Measurements from ENCODE around the gene C2CD4D.
A peak's percentile ranks its signal among the peaks of the same experiment; 100 is the strongest.

The C2CD4D gene

DNA sequence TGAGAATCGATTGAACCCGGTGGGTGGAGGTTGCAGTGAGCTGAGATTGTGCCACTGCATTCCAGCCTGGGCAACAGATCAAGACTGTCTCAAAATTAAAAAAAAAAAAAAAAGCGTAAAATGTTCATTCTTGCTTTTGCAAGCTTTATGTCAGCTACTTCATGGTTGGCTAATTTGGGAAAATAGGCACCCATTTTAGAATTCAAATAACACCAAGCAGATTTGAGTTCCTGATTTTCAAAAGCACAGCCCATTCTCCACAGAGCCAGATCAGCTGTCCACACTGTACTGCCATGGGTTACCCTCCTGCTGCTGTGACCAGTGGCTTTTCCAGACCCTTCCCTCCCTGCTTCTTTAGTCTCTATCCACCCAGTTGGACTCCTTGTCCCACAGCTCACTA, 9.5 kb upstream of the C2CD4D start:
- Histone ChIP-seq H3K27me3 (ENCODE audit: control insufficient read depth in 5 of 5, insufficient read depth in 4 of 5, low read length in 5 of 5) (peaks cover 0 to 6% (median 0%) of the 10 kb centered on the region in 5 donors), H3K9ac (ENCODE audit: low read length in 5 of 5) (no peak overlapping the region), H3K36me3 (ENCODE audit: control insufficient read depth in 5 of 5, insufficient read depth in 5 of 5, low read length in 5 of 5) (no peaks in the 10 kb centered on the region), H3K27ac (ENCODE audit: low read depth, low read length) (no peak overlapping the region), H3K4me3 (ENCODE audit: low read depth in 1 of 5, low read length in 5 of 5) (no peak overlapping the region), H3K4me1 (ENCODE audit: control insufficient read depth in 5 of 5, insufficient read depth in 5 of 5, low read length in 5 of 5) (peaks cover 0 to 22% (median 7%) of the 10 kb centered on the region in 5 donors), H3K9me3 (ENCODE audit: control insufficient read depth in 5 of 5, low read length in 5 of 5) (no peaks in the 10 kb centered on the region)

DNA sequence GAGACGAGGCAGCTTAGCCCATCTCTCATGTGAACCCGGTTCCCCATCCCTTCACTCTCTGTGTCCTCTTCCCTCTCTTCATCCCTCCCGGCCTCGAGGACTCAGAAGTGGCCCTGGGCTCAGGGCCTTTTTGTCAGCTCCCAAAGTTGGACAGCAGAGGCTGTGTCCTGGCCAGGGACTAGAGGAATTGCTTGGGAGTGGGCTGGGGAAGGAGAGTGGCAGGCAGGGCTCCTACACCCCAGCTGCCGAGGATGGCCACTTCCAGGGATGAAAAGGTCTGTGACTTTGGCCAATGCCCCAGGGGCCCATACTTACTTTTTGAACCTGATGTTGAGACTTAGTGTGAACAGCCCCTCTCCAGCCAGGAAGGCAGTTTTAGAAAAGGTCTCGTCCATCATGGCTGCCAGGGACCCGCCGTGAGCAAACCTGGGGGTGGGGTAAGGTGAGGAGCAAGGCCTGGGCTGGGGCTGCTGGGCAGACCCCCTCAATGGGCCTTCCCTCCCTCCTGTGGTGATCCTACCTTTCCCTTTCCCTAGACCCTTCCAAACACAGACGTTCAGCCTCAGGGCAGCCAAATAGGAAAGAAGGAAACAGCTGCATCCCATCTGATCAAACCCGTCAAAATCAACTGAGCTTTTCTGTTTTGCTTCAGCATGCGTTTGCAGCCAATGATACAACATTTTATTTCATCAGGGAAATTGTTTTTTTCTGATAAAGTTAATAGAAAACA, 8.4 kb upstream of the C2CD4D start:
- H3K27me3 ChIP-seq (ENCODE audit: control insufficient read depth in 5 of 5, insufficient read depth in 4 of 5, low read length in 5 of 5), result peaks cover 0 to 6% (median 0%) of the 10 kb centered on the region in 5 donors
- H3K36me3 ChIP-seq (ENCODE audit: control insufficient read depth in 5 of 5, insufficient read depth in 5 of 5, low read length in 5 of 5), result no peaks in the 10 kb centered on the region
- H3K4me1 ChIP-seq (ENCODE audit: control insufficient read depth in 5 of 5, insufficient read depth in 5 of 5, low read length in 5 of 5), result peaks cover 0 to 22% (median 7%) of the 10 kb centered on the region in 5 donors
- H3K4me3 ChIP-seq (ENCODE audit: low read depth in 1 of 5, low read length in 5 of 5), result no peak overlapping the region
- no peak overlapping the region for H3K9ac ChIP-seq (ENCODE audit: low read length in 5 of 5)
- no peaks in the 10 kb centered on the region for H3K9me3 ChIP-seq (ENCODE audit: control insufficient read depth in 5 of 5, low read length in 5 of 5)
- no peak overlapping the region for H3K27ac ChIP-seq (ENCODE audit: low read depth, low read length)

DNA sequence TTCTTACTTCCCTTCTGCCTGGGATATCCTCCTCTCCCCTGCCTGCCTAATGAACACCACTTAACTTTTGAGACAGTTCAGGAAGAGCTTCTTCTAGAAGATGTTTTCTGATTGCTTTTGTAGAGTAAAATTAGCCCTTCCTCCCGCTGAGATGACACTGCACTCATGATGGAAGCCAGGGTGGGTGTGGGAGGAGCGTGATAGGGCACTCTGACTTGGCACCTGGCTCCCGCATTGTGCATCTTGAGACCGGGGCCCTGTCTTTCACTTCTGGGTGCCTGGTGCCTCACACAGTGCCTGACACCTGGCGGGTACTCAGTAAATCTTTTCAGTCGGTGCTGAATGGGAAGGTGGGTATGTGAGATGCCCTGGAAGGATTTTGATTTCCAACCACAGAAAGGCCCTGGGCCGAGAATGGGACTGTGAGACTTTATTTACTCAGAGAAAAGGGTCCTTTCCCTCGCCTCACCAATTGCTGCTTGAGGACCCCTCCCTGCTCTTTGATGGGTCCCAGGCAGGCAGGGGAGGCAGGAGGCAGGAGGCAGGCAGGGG, 7.1 kb upstream of the C2CD4D start:
- H3K4me1 ChIP-seq (ENCODE audit: control insufficient read depth in 5 of 5, insufficient read depth in 5 of 5, low read length in 5 of 5), result peaks cover 0 to 19% (median 7%) of the 10 kb centered on the region in 5 donors
- H3K27ac ChIP-seq (ENCODE audit: low read depth, low read length), result no peak overlapping the region
- H3K9ac ChIP-seq (ENCODE audit: low read length in 5 of 5), result no peak overlapping the region
- H3K36me3 ChIP-seq (ENCODE audit: control insufficient read depth in 5 of 5, insufficient read depth in 5 of 5, low read length in 5 of 5), result no peaks in the 10 kb centered on the region
- H3K27me3 ChIP-seq (ENCODE audit: control insufficient read depth in 5 of 5, insufficient read depth in 4 of 5, low read length in 5 of 5), result peaks cover 0 to 3% (median 0%) of the 10 kb centered on the region in 5 donors
- H3K4me3 ChIP-seq (ENCODE audit: low read depth in 1 of 5, low read length in 5 of 5), result no peak overlapping the region
- H3K9me3 ChIP-seq (ENCODE audit: control insufficient read depth in 5 of 5, low read length in 5 of 5), result no peaks in the 10 kb centered on the region

DNA sequence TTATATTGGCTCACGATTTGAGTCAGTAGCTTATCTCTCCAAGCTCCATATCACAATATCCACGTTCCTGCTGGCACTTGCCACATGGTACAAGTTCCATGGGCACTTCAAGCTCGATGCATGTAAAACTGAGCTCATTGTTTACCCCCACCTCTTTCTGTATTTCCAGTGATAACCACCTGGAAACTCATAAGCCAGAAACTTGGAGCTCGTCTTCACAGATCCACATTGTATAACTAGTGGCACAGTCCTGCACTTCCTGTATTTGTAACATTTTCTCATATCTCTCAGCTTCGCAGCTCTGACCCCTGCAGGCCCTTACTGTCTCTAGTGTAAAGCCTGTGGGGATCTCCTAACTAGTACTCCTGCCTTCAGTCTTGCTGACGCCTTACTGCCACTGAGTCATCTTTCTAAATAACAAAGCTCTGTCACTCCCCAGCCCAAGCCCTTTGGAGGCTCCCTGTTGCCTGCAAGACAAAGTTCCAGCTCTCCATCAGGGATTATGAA, 6.5 kb upstream of the C2CD4D start:
- peaks cover 0 to 3% (median 0%) of the 10 kb centered on the region in 5 donors for H3K27me3 ChIP-seq (ENCODE audit: control insufficient read depth in 5 of 5, insufficient read depth in 4 of 5, low read length in 5 of 5)

DNA sequence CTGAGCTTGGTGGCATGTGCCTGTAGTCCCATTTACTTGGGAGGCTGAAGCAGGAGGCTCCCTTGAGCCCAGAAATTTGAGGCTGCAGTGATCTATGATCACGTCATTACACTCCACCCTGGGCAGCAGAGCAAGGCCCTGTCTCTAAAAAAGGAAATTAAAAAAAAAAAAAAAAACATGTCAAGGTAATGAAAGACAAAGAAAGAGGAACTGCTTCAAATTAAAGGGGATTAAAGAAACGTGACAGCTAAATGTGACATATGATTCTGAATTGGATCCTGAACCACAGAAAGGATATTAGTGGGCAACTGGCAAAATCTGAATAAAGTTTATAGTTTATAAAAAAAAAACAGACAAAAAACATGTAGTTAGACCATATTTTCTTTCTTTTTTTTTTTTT, 3.8 kb upstream of the C2CD4D start:
- Histone ChIP-seq H3K27me3 (ENCODE audit: control insufficient read depth in 5 of 5, insufficient read depth in 4 of 5, low read length in 5 of 5) (peaks cover 3 to 19% (median 9%) of the 10 kb centered on the region in 5 donors), H3K9ac (ENCODE audit: low read length in 5 of 5) (no peak overlapping the region), H3K36me3 (ENCODE audit: control insufficient read depth in 5 of 5, insufficient read depth in 5 of 5, low read length in 5 of 5) (no peaks in the 10 kb centered on the region), H3K4me1 (ENCODE audit: control insufficient read depth in 5 of 5, insufficient read depth in 5 of 5, low read length in 5 of 5) (peaks cover 0 to 20% (median 16%) of the 10 kb centered on the region in 5 donors), H3K4me3 (ENCODE audit: low read depth in 1 of 5, low read length in 5 of 5) (no peak overlapping the region), H3K9me3 (ENCODE audit: control insufficient read depth in 5 of 5, low read length in 5 of 5) (no peaks in the 10 kb centered on the region), H3K27ac (ENCODE audit: low read depth, low read length) (no peak overlapping the region)

More for the DNA sequence above, 6.5 kb upstream of the C2CD4D start:
- Histone ChIP-seq H3K9me3 (ENCODE audit: control insufficient read depth in 5 of 5, low read length in 5 of 5) (no peaks in the 10 kb centered on the region), H3K4me3 (ENCODE audit: low read depth in 1 of 5, low read length in 5 of 5) (no peak overlapping the region), H3K4me1 (ENCODE audit: control insufficient read depth in 5 of 5, insufficient read depth in 5 of 5, low read length in 5 of 5) (peaks cover 0 to 19% (median 7%) of the 10 kb centered on the region in 5 donors), H3K9ac (ENCODE audit: low read length in 5 of 5) (no peak overlapping the region), H3K36me3 (ENCODE audit: control insufficient read depth in 5 of 5, insufficient read depth in 5 of 5, low read length in 5 of 5) (no peaks in the 10 kb centered on the region), H3K27ac (ENCODE audit: low read depth, low read length) (no peak overlapping the region)

DNA sequence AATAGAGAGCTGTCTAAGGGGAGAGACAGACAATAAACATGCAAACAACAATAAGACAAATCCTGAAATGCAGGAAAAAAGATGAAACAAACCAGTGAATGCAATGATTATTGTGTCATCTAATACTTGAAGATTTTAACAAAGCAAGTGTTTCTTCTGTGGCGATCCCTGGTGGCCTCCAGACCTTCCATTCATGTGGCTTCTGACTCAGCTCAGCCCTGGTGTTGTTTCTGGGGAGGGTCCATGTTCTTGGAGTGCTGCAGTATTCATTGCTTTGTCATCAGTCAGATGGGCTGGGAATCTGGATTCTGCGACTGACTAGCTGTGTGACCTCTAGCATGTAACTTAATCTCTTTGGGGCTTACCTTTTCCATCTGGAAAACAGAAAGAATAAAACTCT, 1.5 kb upstream of the C2CD4D start:
- Histone ChIP-seq H3K4me1 (ENCODE audit: control insufficient read depth in 5 of 5, insufficient read depth in 5 of 5, low read length in 5 of 5) (peaks cover 0 to 27% (median 16%) of the 10 kb centered on the region in 5 donors), H3K9me3 (ENCODE audit: control insufficient read depth in 5 of 5, low read length in 5 of 5) (no peaks in the 10 kb centered on the region), H3K4me3 (ENCODE audit: low read depth in 1 of 5, low read length in 5 of 5) (no peak overlapping the region), H3K27me3 (ENCODE audit: control insufficient read depth in 5 of 5, insufficient read depth in 4 of 5, low read length in 5 of 5) (peaks cover 3 to 24% (median 22%) of the 10 kb centered on the region in 5 donors), H3K9ac (ENCODE audit: low read length in 5 of 5) (no peak overlapping the region), H3K36me3 (ENCODE audit: control insufficient read depth in 5 of 5, insufficient read depth in 5 of 5, low read length in 5 of 5) (no peaks in the 10 kb centered on the region), H3K27ac (ENCODE audit: low read depth, low read length) (no peak overlapping the region)

DNA sequence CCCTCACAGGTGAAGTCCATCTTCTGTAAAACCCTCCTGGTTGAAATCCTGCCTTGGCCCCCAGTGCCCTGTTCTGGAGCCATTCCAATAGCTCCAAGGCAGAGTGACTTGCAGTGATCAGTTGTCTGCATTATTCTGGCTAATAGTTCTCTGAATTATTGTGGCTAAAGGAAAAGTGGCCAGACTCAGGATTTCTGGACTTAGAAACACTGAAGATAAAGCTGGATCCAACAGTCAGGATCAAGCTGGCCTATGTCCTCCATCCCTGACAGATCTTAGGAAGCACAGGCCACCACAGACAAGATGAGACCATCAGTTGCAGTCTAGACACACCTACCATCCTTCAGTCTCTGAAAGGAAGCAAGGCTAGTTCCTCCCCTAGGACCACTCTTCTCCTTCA, 801 bp upstream of the C2CD4D start:
- Histone ChIP-seq H3K9ac (ENCODE audit: low read length in 5 of 5) (no peak overlapping the region), H3K4me3 (ENCODE audit: low read depth in 1 of 5, low read length in 5 of 5) (no peak overlapping the region), H3K27me3 (ENCODE audit: control insufficient read depth in 5 of 5, insufficient read depth in 4 of 5, low read length in 5 of 5) (peaks cover 3 to 24% (median 22%) of the 10 kb centered on the region in 5 donors), H3K27ac (ENCODE audit: low read depth, low read length) (no peak overlapping the region), H3K4me1 (ENCODE audit: control insufficient read depth in 5 of 5, insufficient read depth in 5 of 5, low read length in 5 of 5) (peaks cover 0 to 27% (median 16%) of the 10 kb centered on the region in 5 donors), H3K9me3 (ENCODE audit: control insufficient read depth in 5 of 5, low read length in 5 of 5) (no peaks in the 10 kb centered on the region), H3K36me3 (ENCODE audit: control insufficient read depth in 5 of 5, insufficient read depth in 5 of 5, low read length in 5 of 5) (no peaks in the 10 kb centered on the region)

DNA sequence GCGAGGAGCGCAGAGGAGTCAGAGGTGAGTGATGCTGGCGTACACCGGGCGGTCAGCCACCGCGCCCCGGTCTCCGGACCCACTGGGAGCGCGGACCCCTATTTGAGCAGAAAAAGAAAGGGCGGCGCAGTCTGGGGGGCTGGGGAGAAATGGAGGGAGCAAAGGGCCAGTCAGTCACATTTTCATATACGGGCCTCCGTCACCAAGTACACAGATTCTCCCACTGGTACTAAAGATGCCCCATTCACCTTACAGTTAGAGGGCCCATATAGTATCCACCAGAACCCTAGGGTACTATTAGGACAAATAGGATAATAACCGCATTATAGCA, 573 bp downstream of the C2CD4D start:
- no peaks in the 10 kb centered on the region for H3K9me3 ChIP-seq (ENCODE audit: control insufficient read depth in 5 of 5, low read length in 5 of 5)
- H3K4me1 ChIP-seq (ENCODE audit: control insufficient read depth in 5 of 5, insufficient read depth in 5 of 5, low read length in 5 of 5), result peaks cover 0 to 27% (median 16%) of the 10 kb centered on the region in 5 donors
- H3K27ac ChIP-seq (ENCODE audit: low read depth, low read length), result no peak overlapping the region
- H3K9ac ChIP-seq (ENCODE audit: low read length in 5 of 5), result peak overlapping the region in 1 of 5 donors; percentile 7
- H3K36me3 ChIP-seq (ENCODE audit: control insufficient read depth in 5 of 5, insufficient read depth in 5 of 5, low read length in 5 of 5), result no peaks in the 10 kb centered on the region
- H3K4me3 ChIP-seq (ENCODE audit: low read depth in 1 of 5, low read length in 5 of 5), result peak overlapping the region in 4 of 5 donors; percentile 42 to 57 (median 50)
- H3K27me3 ChIP-seq (ENCODE audit: control insufficient read depth in 5 of 5, insufficient read depth in 4 of 5, low read length in 5 of 5), result peaks cover 3 to 24% (median 22%) of the 10 kb centered on the region in 5 donors

DNA sequence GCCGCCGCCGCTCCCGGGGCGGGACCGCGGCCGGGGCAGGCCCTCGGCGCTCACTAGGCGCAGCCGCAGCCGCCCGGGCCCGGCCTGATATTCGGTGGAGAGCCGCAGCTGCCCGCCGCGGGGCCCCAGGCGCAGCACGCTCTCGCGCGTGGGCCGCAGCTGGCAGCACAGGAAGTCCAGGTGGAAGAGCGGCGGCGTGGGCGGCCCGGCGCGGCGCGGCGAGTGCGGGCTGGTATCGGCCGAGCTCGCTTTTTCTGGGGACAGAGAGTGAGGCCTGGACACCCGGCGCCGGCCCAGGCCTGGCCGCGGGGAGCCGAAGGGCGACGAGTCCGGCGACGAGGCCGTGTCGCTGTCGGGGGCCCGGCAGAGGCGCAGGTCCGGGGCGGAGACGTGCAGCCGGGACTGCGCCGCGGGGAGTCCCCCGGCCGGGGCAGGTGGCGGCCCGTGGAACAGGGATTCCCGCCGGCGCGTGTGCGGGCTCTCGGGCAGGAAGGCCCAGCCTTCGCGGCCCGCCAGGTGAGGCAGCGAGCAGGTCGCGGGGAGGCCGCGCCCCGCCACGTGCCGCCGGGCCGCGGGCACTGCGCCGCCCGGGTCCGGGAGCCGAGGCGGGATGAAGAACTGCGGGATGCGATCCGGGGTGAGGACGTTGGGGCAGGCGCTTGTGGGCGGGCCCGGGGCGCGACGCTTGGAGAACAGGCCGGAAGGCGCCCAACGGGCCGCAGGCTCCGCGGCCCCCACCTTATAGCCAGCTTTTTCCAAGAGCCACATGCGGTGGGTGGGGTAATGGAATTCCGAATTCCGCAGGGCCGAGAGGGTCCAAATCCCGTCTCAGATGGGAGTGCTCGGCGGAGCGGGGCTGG, 1.2 kb downstream of the C2CD4D start:
- H3K36me3 ChIP-seq (ENCODE audit: control insufficient read depth in 5 of 5, insufficient read depth in 5 of 5, low read length in 5 of 5), result no peaks in the 10 kb centered on the region
- peak overlapping the region in 4 of 5 donors; percentile 42 to 57 (median 50) for H3K4me3 ChIP-seq (ENCODE audit: low read depth in 1 of 5, low read length in 5 of 5)
- peak overlapping the region in 1 of 5 donors; percentile 7 for H3K9ac ChIP-seq (ENCODE audit: low read length in 5 of 5)
- peaks cover 3 to 24% (median 22%) of the 10 kb centered on the region in 5 donors for H3K27me3 ChIP-seq (ENCODE audit: control insufficient read depth in 5 of 5, insufficient read depth in 4 of 5, low read length in 5 of 5)
- no peak overlapping the region for H3K27ac ChIP-seq (ENCODE audit: low read depth, low read length)
- H3K4me1 ChIP-seq (ENCODE audit: control insufficient read depth in 5 of 5, insufficient read depth in 5 of 5, low read length in 5 of 5), result peaks cover 0 to 27% (median 16%) of the 10 kb centered on the region in 5 donors
- no peaks in the 10 kb centered on the region for H3K9me3 ChIP-seq (ENCODE audit: control insufficient read depth in 5 of 5, low read length in 5 of 5)
